ENCODE results near the gene OOSP3. TPM values are rescaled to one million over a fixed set of nuclear protein-coding genes. Genes with fewer than 3 reads are reported as not detected.
A peak's percentile ranks its signal among the peaks of the same experiment; 100 is the strongest.

Gene OOSP3
- total RNA-seq, 4 donors from 2014 or later: not detected

DNA sequence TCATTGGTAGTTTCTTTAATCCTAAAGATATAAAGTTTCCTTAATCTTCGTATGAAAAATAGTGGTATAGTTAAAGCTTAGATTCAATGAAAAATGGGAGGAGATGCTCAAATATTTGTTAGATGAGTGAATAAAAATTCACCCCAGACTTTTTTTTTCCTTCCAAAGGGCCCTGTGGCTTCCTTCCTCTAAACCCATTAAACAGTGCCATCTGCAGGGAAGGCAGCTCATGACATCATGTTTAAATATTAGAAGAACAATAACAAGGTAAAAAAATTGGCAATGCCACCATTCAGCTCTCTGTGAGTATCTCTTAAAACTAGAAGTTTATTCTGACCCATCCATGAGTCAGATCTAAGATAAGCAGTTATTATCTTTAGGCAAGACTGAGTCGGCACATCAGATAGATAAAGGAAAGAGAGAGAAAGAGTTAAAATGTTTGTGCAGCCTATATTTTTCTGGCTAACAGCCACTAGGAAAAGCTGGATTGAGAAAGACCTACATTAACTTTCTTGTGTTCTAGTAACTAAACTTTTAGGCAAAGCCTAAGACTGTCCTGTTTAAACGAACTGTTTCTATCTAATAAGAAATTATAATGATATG lies 40.5 kb downstream of the OOSP3 start:
- H3K36me3 ChIP-seq: no peaks in the 10 kb centered on the region
- H3K4me1 ChIP-seq: no peaks in the 10 kb centered on the region
- 24 to 61% methylated on average over 3 of the region's 3 CpGs for WGBS, 2 donors (ENCODE audit: low coverage in 1 of 2)
- no peak for ATAC-seq
- peaks cover 0 to 31% (median 0%) of the 10 kb centered on the region in 3 donors for H3K9me3 ChIP-seq
- H3K27ac ChIP-seq: no peak overlapping the region
- no peaks in the 10 kb centered on the region for H3K27me3 ChIP-seq
- H3K4me3 ChIP-seq: no peak overlapping the region
- no peak for TF ChIP-seq POLR2A (IDR thresholded peaks at IDR 0.05)
- TF ChIP-seq, protein P1, sequence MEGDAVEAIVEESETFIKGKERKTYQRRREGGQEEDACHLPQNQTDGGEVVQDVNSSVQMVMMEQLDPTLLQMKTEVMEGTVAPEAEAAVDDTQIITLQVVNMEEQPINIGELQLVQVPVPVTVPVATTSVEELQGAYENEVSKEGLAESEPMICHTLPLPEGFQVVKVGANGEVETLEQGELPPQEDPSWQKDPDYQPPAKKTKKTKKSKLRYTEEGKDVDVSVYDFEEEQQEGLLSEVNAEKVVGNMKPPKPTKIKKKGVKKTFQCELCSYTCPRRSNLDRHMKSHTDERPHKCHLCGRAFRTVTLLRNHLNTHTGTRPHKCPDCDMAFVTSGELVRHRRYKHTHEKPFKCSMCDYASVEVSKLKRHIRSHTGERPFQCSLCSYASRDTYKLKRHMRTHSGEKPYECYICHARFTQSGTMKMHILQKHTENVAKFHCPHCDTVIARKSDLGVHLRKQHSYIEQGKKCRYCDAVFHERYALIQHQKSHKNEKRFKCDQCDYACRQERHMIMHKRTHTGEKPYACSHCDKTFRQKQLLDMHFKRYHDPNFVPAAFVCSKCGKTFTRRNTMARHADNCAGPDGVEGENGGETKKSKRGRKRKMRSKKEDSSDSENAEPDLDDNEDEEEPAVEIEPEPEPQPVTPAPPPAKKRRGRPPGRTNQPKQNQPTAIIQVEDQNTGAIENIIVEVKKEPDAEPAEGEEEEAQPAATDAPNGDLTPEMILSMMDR (IDR thresholded peaks at IDR 0.05): peak in 2 of 4 experiments; percentile 21 to 22
- no peak for TF ChIP-seq POLR2AphosphoS5 (IDR thresholded peaks at IDR 0.05)
- no peak for TF ChIP-seq EP300 (IDR thresholded peaks at IDR 0.05)

DNA sequence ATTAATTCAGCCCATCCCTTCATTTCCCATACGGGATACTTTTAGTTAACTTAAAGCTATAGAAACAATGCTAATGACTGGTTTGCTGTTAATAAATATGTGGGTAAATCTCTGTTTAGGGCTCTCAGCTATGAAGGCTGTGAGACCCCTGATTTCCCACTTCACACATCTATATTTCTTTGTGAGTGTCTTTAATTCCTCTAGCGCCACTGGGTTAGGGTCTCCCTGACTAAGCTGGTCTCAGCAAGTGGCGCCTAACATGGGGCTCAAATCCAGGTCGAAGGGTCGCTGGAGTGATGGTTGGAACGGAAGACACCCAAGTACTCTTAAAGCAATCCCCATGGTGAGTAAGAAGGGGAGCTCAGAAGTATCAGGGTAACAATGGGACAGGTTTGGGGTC lies 45.2 kb downstream of the OOSP3 start:
- Histone ChIP-seq H3K9me3 (peaks cover 0 to 69% (median 0%) of the 10 kb centered on the region in 3 donors), H3K27me3 (no peaks in the 10 kb centered on the region), H3K4me1 (no peaks in the 10 kb centered on the region), H3K4me3 (no peak overlapping the region), H3K36me3 (no peaks in the 10 kb centered on the region), H3K27ac (no peak overlapping the region)
- WGBS, 2 donors (ENCODE audit: low coverage in 1 of 2): 94 to 100% methylated on average over 6 of the region's 6 CpGs
- ATAC-seq: no peak
- TF ChIP-seq EP300 (IDR thresholded peaks at IDR 0.05): no peak
- no peak for TF ChIP-seq POLR2A (IDR thresholded peaks at IDR 0.05)
- TF ChIP-seq POLR2AphosphoS5 (IDR thresholded peaks at IDR 0.05): no peak
- TF ChIP-seq, protein P1 (IDR thresholded peaks at IDR 0.05): no peak

DNA sequence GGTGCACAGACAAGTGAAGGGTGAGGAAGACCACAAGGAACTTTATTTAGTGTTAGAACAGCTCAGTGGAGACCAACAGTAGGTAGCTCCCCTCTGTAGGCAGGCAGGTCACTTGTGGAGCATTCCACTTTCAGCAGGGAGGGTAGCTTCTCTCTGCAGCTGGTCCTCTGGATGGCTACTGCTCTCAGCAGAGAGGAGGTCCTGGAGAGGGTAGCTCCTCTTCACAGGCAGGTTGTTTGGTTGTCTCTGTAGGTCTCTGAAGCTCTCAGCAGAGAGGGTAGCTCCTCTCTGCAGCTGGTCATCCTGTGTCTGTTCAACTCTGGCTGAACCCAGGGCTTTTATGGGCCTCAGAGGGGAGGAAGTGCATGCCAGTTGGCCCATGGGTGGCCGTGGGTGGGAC lies 53.1 kb downstream of the OOSP3 start:
- TF ChIP-seq POLR2A (IDR thresholded peaks at IDR 0.05) (no peak), POLR2AphosphoS5 (IDR thresholded peaks at IDR 0.05) (no peak), EP300 (IDR thresholded peaks at IDR 0.05) (no peak)
- TF ChIP-seq, protein P1 (IDR thresholded peaks at IDR 0.05): no peak
- H3K27me3 ChIP-seq: no peaks in the 10 kb centered on the region
- WGBS, 2 donors (ENCODE audit: low coverage in 1 of 2): no CpG with 5 or more reads among the region's 1 CpG
- H3K9me3 ChIP-seq: peaks cover 0 to 12% (median 0%) of the 10 kb centered on the region in 3 donors
- H3K4me1 ChIP-seq: no peaks in the 10 kb centered on the region
- H3K27ac ChIP-seq: no peak overlapping the region
- H3K4me3 ChIP-seq: no peak overlapping the region
- ATAC-seq: no peak
- H3K36me3 ChIP-seq: no peaks in the 10 kb centered on the region

DNA sequence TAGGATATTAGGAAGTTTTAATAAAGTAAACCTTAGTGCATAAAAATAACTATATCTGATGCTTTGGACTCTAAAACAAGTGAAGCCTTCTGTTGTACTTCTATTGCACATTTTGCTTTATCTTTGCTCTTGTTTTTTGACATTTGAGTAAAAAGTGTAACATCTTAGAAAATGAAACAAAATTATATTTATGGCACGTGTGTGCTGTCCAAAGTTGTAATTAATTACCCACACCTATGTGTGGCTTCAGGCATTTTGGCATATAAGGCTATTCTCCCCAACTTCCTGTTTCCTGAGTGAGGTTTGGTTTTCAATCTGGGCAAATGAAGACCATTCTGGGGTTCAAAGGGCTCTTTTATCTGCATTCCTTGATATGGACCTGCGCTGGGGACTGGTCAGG lies 59.5 kb downstream of the OOSP3 start, which contains the start of gene OOSP1:
Gene OOSP1, plus strand, starts transcription at position 301 of the 400 bp plus-strand sequence. Its CDS starts 23 bp downstream, at position 324.
- no peak for ATAC-seq
- TF ChIP-seq POLR2A (IDR thresholded peaks at IDR 0.05): no peak
- no peak for TF ChIP-seq POLR2AphosphoS5 (IDR thresholded peaks at IDR 0.05)
- TF ChIP-seq, protein P1 (IDR thresholded peaks at IDR 0.05): no peak
- no peak for TF ChIP-seq EP300 (IDR thresholded peaks at IDR 0.05)

DNA sequence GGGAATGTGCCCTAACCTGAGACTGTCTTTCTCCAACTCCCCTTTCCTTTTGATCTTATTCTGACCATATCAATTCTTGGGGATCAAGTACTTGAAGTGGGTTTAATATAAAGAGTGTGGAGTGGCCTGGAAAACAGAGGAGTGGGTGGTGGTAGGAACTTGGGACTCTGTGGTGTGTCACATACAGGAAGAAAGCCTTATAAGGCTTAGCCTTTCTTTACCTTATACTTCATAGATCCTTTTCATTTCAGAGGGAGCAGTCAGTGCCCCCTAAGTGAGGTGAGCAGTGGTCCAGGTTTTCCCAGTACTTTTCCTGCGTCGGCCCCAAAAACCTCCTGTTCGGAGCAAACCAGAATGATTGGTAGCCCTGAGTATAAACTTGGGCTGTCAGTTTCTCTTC lies 60.1 kb downstream of the OOSP3 start:
- WGBS, 2 donors (ENCODE audit: low coverage in 1 of 2): 88 to 100% methylated on average over 1 to 3 of the region's 3 CpGs
- no peak for ATAC-seq
- no peaks in the 10 kb centered on the region for H3K27me3 ChIP-seq
- H3K9me3 ChIP-seq: no peaks in the 10 kb centered on the region
- no peaks in the 10 kb centered on the region for H3K4me1 ChIP-seq
- TF ChIP-seq POLR2AphosphoS5 (IDR thresholded peaks at IDR 0.05) (no peak), POLR2A (IDR thresholded peaks at IDR 0.05) (no peak), EP300 (IDR thresholded peaks at IDR 0.05) (no peak)
- TF ChIP-seq, protein P1 (IDR thresholded peaks at IDR 0.05): no peak
- no peak overlapping the region for H3K27ac ChIP-seq
- no peak overlapping the region for H3K4me3 ChIP-seq
- H3K36me3 ChIP-seq: no peaks in the 10 kb centered on the region

More for the DNA sequence above, 59.5 kb downstream of the OOSP3 start, which contains the start of gene OOSP1:
- H3K4me1 ChIP-seq: no peaks in the 10 kb centered on the region
- H3K9me3 ChIP-seq: no peaks in the 10 kb centered on the region
- no peaks in the 10 kb centered on the region for H3K36me3 ChIP-seq
- no peak within 1 kb of the TSS for H3K27ac ChIP-seq
- H3K4me3 ChIP-seq: no peak within 1 kb of the TSS
- no peaks in the 10 kb centered on the region for H3K27me3 ChIP-seq
- WGBS, 2 donors (ENCODE audit: low coverage in 1 of 2): 33 to 62% methylated on average over 2 of the region's 2 CpGs
